ENCODE measurements around the gene TMEM181.

The TMEM181 gene

DNA sequence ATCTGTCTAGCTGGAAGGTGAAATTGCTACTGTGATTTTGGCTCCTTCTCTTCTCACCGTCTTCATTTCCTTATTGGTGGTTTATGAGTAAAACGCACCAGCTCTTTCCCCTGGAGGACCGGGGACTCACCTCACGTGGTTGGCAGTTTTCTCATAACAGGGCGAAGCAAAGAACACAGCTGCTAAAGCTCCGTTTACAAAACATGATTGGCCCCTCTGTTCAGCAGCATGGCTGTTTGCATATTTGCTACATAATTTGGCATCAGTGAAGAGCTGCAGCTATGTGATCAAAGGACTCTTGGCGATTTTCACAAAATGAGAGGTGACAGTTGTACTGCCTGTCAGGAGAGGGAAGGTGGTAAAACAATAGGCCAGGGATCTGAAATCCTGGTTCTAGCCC, 20.5 kb upstream of the TMEM181 start:
- TF ChIP-seq CTCF (IDR thresholded peaks at IDR 0.05; ENCODE audit: extremely low read depth, missing control alignments) = no peak
- no peak for DNase-seq (ENCODE audit: low spot score)

- TF ChIP-seq CTCF (IDR thresholded peaks at IDR 0.05; ENCODE audit: extremely low read depth, missing control alignments) = no peak
- no peak for DNase-seq (ENCODE audit: low spot score)
Measured at GRCh38 chr6:158539881-158540280, 20.0 kb upstream of the TMEM181 start.

GRCh38 chr6:158543606-158544185, 16.2 kb upstream of the TMEM181 start:
- no peak for DNase-seq (ENCODE audit: low spot score)
- no peak for TF ChIP-seq CTCF (IDR thresholded peaks at IDR 0.05; ENCODE audit: extremely low read depth, missing control alignments)

GRCh38 chr6:158544428-158544827, 15.5 kb upstream of the TMEM181 start:
- TF ChIP-seq CTCF (IDR thresholded peaks at IDR 0.05; ENCODE audit: extremely low read depth, missing control alignments) = no peak
- DNase-seq (ENCODE audit: low spot score) = no peak

DNA sequence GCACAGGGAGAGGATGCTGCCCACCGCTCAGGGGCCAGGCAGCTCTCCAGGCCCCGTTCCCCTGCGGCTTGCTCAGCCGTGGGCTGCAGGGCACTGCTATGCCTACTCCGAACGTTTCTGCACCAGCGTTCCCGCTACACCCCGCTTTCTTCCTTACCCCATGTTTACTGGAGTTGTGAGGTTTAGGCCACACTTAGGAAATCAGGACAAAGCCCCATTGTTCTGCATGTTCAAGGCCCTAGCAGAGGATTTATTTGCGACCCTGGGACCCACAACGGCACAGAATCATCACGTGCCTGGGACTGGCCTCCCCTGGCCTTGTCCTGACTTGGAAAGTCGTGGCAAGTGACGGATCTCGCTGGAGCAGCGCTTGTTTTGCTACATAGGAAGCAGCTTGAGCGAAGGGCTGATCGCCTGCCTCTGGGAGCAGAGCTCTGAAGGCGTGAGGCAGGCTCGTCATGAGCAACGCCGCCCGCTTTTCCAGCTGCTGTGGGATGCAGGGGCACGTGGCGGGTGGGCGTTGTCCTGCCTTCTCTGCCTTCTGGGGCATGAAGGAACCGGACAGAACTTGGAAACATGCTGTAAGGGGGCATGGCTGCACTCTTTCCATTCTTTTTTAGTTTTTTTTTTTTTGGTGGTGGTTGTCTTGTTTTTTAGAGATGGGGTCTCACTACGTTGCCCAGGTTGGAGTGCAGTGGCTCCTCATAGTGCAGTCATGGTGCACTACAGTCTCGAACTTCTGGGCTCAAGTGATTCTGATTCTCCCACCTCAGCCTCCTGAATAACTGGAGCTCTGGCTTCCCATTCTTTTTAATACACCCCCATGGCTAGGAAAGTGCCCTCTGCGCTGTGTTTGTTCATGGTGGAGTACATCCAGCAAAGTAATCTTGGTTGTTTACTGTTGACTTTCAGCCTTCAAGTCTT, 14.6 kb upstream of the TMEM181 start:
- no peak for TF ChIP-seq CTCF (IDR thresholded peaks at IDR 0.05; ENCODE audit: extremely low read depth, missing control alignments)
- DNase-seq (ENCODE audit: low spot score) = no peak

- TF ChIP-seq CTCF (IDR thresholded peaks at IDR 0.05; ENCODE audit: extremely low read depth, missing control alignments) = no peak
Measured at GRCh38 chr6:158548418-158549161, 11.3 kb upstream of the TMEM181 start.

More at GRCh38 chr6:158548418-158549161, 11.3 kb upstream of the TMEM181 start:
- no peak for DNase-seq (ENCODE audit: low spot score)

All from GM20000 (cell line).